Measurements from ENCODE around the gene RPL37.
"Not testable (repeated sequence)": the region's sequence is repeated elsewhere in the genome, so short reads cannot be mapped to it uniquely, and the experiment has no call there.

The RPL37 gene

DNA sequence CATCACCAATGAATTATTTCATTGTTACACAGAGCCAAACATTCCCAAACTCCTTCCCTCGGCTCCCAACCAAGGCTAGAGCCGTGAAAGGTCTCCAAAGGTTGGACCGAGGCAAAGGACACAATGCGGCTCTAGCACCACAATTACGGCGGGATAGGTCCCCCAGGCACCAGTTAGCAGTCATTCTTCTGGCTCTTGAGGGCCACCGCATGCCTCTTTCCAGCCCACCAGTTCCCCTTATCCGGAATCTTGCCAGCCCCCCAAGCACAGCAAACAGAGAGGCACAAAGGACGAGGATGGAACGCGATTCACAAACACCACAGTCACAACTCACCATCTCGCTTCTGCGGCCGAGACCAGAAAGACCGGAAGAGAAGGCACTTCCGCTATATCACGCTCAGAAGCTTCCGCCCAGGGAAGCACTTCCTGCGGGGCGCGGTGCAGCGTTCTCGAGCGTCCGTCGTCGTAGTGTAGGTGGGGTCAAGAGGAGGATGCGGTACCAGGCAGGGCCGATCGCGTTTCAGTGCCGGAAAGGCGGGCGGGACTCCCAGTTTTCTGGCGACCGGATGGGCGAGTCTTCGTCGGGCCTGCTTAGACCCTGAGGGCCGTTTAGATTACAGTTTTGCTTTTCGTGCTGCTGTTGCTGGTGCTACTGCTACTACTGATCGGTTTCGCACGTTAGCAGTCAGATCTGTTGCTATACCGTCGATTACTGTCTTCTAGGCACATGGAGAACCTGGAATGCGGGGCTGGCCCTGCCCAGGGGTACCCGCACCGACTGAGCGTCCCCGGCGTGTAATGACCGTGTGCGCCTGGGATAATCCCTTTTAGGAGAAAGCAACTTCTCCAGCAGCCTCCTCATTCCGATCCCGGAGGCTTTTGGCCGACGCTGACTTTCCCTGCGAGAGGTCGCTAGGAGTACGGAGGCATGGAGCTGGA, at the start of gene RPL37:
TSS of gene RPL37 (minus strand) at position 374 of the 939 bp plus-strand sequence. CDS start at position 337, 37 bp downstream.
- peak; percentile 97 for DNase-seq (ENCODE audit: low spot score)

DNA sequence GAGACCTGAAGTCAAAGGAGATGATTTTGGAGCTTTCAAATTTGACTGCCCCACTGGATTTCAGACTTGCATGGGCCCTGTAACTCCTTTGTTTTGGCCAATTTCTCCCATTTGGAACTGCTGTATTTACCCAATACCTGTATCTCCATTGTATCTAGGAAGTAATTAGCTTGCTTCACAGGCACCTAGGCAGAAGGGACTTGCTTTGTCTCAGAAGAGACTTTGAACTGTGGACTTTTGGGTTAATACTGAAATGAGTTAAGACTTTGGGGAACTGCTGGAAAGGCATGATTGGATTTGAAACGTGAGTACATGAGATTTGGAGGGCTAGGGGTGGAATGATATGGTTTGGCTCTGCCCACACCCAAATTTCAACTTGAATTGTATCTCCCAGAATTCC, 48.0 kb upstream of the RPL37 start:
- not testable (repeated sequence) for DNase-seq (ENCODE audit: low spot score)

DNA sequence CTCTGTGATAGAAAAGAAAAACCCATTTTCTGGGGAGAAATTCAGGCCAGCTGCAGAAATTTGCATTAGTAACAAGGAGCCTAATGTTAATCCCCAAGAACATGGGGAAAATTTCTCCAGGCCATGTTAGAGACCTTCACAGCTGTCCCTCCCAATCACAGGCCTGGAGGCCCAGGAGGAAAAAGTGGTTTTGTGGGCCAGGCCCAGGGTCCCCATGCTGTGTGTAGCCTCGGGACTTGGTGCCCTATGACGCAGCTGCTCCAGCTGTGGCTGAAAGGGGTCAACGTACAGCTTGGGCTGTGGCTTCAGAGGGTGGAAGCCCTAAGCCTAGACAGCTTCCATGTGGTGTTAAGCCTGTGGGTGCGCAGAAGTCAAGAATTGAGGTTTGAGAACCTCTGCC, 47.3 kb upstream of the RPL37 start:
- DNase-seq (ENCODE audit: low spot score), result no peak

DNA sequence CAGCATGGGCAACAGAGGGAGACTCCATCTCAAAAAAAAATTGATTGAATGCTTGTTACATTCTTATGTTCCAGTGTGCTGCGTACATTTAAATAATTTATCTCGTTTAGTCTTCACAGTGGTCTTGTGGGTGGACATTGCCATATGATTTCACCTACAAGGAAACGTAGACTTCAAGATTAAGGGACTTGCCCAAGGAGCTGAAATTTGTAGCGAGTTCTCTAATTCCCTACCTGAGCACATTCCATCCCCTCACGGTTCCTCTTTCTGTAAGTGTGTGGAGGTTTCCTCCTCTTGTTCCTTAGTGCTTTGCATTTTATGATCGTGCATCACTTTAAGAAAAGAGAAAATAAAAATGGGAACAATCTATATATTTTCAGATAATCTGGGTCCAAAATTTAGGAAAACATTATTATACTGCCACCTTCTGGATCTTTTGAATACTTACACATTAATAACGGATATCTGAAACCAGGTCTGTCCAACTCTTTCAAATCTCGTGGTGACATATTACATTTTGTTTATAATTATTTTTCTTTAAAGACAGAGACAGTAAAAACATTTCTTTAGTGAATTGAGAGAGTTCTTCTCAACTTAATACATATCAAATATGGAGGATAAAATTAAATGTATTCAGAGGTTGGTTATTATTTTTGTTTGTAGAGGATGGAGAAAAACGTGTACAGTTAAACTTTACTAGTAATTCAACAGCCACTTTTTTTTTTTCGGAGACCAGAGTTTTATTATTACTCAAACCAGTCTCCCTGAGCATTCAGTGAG, 44.3 kb upstream of the RPL37 start:
- DNase-seq (ENCODE audit: low spot score), result peak; percentile 47

DNA sequence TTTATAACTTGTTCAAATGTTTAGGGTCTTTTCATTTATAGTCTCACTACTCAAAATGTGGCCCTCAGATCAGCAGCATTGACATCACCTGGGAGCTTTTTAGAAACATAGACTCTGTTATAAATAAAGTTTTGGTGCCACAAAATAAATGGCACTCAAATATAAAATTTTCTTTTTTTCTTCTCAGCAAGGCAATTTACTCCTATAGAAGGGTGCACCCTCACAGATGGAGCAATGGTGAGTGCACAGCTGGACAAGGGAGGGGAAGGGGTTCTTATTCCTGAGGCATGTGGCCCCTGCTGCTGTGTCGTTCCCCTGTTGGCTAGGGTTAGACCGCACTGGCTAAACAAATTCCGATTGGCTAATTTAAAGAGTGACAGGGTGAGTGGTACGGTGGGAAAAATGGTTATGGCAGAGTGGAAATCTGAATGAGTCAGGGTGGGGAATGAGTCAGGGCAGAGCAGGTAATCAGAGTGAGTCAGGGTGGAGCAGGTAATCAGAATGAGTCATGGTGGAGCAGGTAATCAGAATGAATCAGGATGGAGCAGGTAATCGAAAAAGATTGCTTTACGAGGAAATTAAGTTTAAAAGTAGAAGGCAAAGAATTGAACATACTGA, 42.5 kb upstream of the RPL37 start:
- no peak for DNase-seq (ENCODE audit: low spot score)

DNA sequence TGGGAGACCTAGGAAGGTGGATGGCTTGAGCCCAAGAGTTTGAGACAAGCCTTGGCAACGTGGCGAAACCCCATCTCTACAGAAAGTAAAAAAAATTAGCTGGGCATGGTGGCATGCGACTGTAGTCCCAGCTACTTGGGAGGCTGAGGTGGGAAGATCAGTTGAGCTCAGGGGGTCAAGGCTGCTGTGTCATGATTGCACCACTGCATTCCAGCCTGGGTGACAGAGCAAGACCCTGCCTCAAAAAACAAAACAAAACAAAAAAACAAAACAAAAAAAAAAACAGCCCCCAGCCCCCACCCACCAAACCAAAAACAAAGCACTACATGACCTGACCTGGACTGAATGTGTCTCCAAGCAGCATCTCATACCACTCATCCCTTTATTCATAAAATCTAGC, 40.9 kb upstream of the RPL37 start:
- DNase-seq (ENCODE audit: low spot score), result no peak

DNA sequence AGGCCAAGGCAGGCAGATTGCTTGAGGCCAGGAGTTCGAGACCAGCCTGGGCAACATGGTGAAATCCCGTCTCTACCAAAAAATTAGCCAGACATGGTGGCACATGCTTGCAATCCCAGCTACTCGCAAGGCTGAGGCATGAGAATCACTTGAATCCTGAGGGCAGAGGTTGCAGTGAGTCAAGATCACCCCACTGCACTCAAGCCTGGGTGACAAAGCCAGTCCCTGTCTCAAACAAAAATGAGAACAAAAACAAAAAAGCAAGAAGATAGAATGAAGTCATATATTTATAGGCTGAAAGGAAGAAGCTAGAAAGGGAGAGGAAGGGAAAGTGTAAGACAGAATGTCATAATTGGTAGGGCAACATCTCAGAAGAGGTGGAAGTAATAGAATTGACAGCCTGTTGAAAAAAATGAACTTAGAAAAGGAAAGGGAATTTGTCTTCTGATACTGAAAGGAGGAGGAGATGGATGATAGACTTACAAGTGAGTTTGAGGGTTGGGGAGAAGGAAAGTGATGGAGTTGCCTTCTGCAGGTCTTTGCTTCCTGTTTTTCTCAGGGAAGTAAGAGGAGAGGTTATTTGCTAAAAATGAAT, 38.4 kb upstream of the RPL37 start:
- DNase-seq (ENCODE audit: low spot score), result no peak

DNA sequence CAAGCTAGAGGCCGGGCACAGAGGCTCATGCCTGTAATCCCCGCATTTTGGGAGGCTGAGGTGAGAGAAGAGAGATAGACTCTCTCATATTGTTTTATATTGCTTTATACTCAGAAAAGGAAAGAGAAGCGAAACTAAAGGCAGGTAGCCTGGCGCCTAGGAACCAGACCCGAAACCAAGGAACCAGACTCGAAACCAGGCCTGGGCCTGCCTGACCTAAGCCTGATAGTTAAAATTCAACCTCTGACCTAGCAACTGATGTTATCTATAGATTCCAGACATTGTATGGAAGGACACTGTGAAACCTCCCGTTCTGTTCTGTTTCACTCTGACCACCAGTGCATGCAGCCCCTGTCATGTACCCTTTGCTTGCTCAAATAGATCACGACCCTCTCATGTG, 37.2 kb upstream of the RPL37 start:
- not testable (repeated sequence) for DNase-seq (ENCODE audit: low spot score)

DNA sequence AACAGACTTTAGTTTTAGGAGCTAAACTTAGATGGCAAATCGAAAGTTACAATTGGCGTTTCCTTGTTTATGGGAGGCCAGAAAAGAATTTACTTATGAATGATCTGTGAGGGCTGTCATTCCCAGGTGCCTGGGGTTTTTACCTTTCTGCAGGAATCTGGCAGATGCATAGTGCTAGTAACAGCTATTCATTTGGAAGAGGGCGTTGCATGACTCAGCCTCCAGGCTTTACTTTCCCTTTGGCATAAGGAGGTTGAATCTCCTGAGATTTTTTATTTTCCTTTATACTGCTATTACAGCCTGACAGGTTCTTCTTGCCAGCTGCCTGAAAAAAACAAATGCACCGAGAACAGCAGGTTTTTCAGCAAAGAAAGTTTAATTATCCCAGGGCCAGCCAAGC, 36.2 kb upstream of the RPL37 start:
- no peak for DNase-seq (ENCODE audit: low spot score)

DNA sequence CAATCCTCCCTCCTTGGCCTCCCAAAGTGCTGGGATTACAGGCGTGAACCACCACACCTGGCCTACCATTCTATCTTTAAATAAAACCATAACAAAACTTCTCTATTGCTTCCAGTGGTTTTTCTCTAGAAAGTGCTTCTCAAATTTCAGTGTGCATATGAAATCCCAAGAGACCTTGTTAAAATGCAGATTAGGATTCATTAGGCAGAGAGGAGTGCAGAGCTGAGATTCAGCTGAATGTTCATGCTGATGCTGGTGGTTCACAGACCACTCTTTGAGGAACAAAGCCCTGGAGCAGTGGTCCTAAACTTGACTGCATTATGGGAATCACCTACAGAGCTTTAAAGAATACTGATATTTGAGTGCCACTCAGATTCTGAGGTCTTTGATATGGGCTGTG, 34.4 kb upstream of the RPL37 start:
- DNase-seq (ENCODE audit: low spot score), result no peak

DNA sequence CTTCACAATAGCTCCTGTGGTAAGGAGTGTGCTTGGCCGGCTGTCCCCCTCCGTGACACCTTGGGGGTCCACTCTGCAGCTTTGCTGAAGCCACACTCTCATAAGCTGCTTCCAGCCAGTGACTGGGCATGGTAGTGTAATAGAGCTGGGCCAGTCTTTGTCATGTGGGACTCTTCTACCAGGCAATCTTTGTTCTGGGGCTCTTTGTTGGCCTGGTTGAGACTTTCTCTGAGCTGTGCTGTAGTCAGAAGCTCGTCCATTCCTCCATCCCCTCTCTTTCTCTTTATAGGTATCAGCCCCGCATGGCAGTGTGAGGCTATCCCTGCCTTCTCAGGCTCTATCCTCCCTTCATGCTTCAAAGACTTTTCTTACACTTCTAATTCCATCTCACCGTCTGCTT, 31.8 kb upstream of the RPL37 start:
- DNase-seq (ENCODE audit: low spot score), result no peak

DNA sequence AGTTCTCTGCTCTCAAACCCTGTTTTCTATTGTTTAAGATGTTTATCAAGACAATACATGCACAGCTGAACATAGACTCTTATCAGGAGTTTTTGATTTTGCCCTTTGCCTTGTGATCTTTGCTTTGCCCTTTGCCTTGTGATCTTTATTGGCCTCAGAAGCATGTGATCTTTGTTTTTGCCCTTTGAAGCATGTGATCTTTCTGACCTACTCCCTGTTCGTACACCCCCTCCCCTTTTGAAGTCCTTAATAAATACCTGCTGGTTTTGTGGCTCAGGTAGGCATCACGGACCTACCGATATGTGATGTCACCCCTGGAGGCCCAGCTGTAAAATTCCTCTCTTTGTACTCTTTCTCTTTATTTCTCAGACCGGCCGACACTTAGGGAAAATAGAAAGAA, 30.0 kb upstream of the RPL37 start:
- DNase-seq (ENCODE audit: low spot score), result not testable (repeated sequence)

DNA sequence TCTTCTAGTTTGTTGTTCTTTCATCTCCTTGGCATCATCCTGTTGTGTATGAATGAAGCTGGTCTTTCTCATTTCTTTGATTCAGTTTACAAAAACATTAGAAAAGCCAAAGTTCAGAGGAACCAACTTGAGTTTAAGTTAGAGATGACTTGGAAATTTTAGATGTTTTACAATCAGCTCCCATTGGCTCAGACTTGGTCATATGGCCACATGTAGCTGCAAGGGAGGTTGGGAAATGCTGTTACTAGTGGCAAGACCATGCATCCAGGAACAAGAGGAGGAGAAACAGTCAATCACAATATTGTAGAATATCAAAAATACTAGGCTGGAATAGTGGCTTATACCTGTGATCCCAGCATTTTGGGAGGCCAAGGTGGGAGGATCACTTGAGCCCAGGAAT, 25.7 kb upstream of the RPL37 start:
- DNase-seq (ENCODE audit: low spot score), result no peak

DNA sequence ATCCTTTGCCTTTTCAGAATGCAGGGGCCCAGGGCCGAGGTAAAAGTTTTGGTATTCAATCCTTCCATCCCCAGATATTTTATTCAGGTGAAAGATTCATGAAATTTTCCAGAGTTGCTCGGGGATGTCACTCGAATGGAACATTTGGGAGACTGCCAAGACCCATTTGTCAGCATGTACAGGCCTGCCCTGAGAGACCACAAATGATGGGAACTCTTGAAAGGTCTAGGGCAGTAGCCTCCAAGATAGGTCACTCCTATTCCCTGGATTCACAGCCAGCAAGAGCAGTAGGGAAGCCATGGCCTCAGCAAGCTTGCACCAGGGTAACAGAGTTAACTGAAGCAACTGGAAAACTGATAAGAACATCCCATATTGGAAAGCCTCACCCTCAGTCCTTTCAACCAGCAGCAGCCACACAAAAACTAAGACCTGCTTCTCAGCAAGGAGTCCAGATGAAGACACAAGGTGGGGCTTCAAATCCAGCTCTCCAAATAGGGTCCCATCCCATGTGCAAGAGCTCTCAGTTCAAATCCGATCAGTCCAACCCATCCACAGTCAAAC, 18.7 kb upstream of the RPL37 start:
- DNase-seq (ENCODE audit: low spot score), result no peak

DNA sequence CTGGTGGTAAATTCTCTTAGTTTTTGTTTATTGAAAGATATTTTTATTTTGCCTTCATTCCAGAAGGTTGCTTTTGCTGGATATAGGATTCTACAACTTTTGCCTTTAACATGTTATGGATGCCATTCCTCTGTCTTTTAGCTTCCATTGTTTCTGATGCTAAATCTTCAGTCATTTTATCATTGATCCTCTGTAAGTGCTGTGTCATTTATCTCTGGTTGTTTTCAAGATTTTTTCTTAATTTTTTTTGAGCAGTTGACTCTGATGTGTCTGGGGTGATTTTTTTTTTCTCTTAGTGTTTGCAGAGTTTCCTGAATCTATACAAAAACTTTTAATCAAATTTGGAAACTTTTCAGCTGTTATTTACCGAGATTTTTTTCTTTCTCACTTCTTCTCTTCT, 12.5 kb upstream of the RPL37 start:
- no peak for DNase-seq (ENCODE audit: low spot score)

DNA sequence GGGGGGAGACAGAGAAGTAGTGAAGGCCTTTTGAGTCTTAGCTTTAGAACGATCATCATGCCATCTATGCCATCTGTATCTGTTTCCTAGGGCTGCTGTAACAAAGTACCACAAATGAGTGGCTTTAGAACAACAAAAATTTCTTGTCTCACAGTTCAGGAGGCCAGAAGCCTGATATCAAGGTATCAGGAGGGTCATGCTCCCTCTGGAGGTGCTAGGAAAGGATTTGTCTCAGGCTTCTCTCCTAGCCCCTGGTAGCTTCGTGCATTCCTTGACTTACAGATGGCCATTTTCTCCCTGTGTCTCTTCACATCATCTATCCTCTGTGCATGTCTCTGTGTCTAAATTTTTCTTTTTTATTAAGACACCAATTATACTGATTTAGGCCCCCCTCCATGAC, 11.3 kb upstream of the RPL37 start:
- DNase-seq (ENCODE audit: low spot score), result no peak

DNA sequence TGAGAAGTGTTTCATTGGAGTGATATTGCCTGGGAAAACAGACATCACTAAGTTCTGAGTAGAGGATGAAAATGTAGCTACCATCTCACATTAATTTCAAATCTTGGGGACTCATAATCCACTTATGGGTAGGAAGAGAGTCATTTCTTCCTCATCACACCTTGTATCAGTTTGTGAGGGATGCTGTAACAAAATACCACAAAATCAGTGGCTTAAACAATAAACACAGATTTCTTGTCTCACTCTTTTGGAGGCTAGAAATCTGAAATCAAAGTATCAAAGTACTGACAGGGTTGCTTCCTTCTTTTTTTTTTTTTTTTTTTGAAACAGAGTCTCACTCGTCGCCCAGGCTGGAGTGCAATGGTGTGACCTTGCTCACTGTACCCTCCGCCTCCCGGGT, 9.5 kb upstream of the RPL37 start:
- DNase-seq (ENCODE audit: low spot score), result no peak

DNA sequence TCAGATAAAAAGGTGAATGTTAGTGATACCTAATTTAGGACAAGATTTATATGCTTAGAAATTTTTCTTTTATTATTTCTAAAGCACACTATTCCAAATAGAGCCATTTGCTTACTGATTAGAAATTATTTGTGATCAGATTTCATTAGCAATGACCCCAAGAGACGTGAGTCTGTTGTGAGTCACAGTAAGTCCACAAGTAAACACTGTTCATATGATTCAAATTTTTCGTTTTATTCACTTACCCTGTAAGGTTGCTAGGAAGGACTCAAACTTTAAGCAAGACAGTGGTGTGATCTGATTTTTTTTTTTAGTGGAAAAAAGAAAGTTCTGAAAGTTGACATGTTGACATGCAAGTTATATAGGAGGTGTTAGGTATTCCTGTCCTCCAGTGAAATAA, 7.3 kb upstream of the RPL37 start:
- DNase-seq (ENCODE audit: low spot score), result peak; percentile 38

DNA sequence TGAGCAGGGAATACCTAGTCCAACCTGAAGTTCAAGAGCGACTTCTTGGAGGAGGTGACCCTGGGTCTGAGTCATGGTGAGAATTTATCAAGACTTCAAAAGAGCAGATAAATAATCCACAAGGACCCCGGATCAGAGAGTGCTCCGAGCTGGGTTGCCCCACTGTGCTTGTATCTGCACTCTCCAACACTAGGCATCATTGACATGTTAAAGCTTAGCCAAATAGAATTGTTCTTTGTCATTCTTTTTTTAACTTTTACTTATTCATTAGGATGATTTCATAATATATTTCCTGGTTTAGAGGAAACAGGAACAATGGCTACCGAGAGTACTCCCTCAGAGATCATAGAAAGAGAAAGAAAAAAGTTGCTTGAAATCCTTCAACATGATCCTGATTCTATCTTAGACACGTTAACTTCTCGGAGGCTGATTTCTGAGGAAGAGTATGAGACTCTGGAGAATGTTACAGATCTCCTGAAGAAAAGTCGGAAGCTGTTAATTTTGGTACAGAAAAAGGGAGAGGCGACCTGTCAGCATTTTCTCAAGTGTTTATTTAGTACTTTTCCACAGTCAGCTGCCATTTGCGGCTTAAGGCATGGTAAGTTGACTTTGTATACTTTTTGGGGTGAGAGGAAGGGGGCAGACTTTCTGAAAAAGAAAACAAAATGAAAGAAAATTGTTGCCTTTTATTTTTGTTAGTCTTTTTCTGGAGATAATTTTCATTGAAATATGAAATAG, 6.2 kb upstream of the RPL37 start, which contains the start of gene CARD6:
TSS of gene CARD6 (plus strand) at position 300 of the 738 bp plus-strand sequence. CDS start at position 316, 16 bp downstream.
- DNase-seq (ENCODE audit: low spot score), result no peak

DNA sequence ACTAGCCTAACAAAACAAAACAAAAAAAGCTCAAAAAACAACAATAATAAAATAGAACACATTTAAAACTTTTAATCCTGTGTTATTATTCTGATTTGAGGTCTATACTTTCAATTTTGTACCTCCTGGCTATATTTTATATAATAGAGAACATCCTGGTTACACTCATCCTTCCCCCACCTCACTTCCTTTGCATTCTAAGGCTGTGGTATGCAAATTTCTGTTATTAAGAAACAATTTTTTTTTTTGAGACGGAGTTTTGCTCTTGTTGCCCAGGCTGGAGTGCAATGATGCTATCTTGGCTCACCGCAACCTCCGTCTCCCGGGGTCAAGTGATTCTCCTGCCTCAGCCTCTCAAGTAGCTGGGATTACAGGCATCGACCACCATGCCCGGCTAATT, 3.1 kb upstream of the RPL37 start:
- no peak for DNase-seq (ENCODE audit: low spot score)

DNA sequence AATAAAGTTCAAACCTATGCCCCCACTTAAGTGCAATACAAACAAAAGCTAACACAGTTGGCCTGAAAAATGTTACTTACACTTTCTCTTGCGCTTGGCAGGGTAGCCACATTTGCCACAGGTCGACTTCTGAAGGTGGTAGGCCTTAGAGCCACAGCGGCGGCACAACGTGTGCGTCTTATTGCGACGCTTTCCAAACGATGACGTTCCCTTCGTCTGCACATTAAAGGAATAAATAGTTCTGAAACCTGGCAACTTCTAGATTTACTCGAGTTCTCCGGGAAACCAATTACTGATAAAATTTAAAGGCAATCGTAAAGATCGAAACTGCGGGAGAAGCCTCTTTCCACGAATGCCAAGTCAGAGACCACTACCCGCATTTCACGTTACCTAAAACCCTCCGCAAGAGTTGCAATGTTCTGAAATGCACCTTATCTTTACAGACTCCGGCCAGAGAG, 602 bp downstream of the RPL37 start:
- no peak for DNase-seq (ENCODE audit: low spot score)
